PC-3 (cell line): ENCODE measurements around the gene TMEM87B. TPM values are rescaled to one million over a fixed set of nuclear protein-coding genes. Genes with fewer than 3 reads are reported as not detected.

Experiments
- ATAC-seq: fragments of 200-7000 bp; cut with Tn5 transposase; 2 replicates; pipeline ENCODE4 v1.9.1; 2020; ENCODE audit warnings: mild to moderate bottlenecking, moderate library complexity
- BruUV-seq: library from RNA; stranded (reverse); fragments of 400-500 nt; replicated peaks from 2 replicates; lab custom pipeline; 2021; lab: Mats Ljungman, UMichigan
- CTCF ChIA-PET: fragments of 300-600 bp; sonication (Branson Sonifier 250); formaldehyde crosslinking; loops from one replicate; lab custom pipeline; 2022; ENCODE audit warnings: antibody characterized with exemption; lab: Charles Lee
- POLR2A ChIA-PET: fragments of 300-600 bp; sonication (Branson Sonifier 250); formaldehyde crosslinking; loops from one replicate; lab custom pipeline; 2022; ENCODE audit warnings: antibody characterized with exemption; ENCODE audit not compliant: unreplicated experiment; lab: Charles Lee
- DNase-seq: peaks from one replicate; pipeline ENCODE4 v3.0.0-alpha.2; 2015
- H2AFZ ChIP-seq: fragments of 300-600 bp; sonication (generic); 2 replicates; pipeline ENCODE4 v1.6.0; 2016; ENCODE audit warnings: antibody characterized with exemption, low read length
- H3F3A ChIP-seq: fragments of 300-600 bp; sonication (generic); one replicate; pipeline ENCODE4 v1.6.0; 2017; ENCODE audit warnings: antibody characterized with exemption, low read length, control low read depth, mild to moderate bottlenecking; ENCODE audit not compliant: unreplicated experiment
- H3K27ac ChIP-seq: fragments of 300-600 bp; sonication (generic); 2 replicates; pipeline ENCODE4 v1.5.1; 2016; ENCODE audit warnings: mild to moderate bottlenecking, low read length
- H3K27me3 ChIP-seq: fragments of 300-600 bp; sonication (generic); 2 replicates; pipeline ENCODE4 v1.6.1; 2016; ENCODE audit warnings: low read length, mixed read lengths
- H3K36me3 ChIP-seq: fragments of 300-600 bp; sonication (generic); 2 replicates; pipeline ENCODE4 v1.6.1; 2016; ENCODE audit warnings: low read depth, mixed run types, low read length, mixed read lengths
- H3K4me1 ChIP-seq: fragments of 300-600 bp; sonication (generic); 2 replicates; pipeline ENCODE4 v1.5.1; 2016; ENCODE audit warnings: low read length; ENCODE audit not compliant: insufficient read depth
- H3K4me2 ChIP-seq: fragments of 300-600 bp; sonication (generic); 2 replicates; pipeline ENCODE4 v1.6.0; 2016; ENCODE audit warnings: low read length
- H3K4me3 ChIP-seq: fragments of 300-600 bp; sonication (generic); 2 replicates; pipeline ENCODE4 v1.5.1; 2016; ENCODE audit warnings: mild to moderate bottlenecking, low read length, mixed read lengths
- H3K79me2 ChIP-seq: fragments of 300-600 bp; sonication (generic); 2 replicates; pipeline ENCODE4 v1.6.1; 2017; ENCODE audit warnings: low read length, mixed read lengths
- H3K9ac ChIP-seq: fragments of 300-600 bp; sonication (generic); 2 replicates; pipeline ENCODE4 v1.6.0; 2016; ENCODE audit warnings: mild to moderate bottlenecking, low read length
- H3K9me2 ChIP-seq: fragments of 300-600 bp; sonication (generic); replicated peaks from 2 replicates; pipeline ENCODE4 v1.6.1; 2016; ENCODE audit warnings: mixed run types, low read length, mixed read lengths
- H3K9me3 ChIP-seq: fragments of 300-600 bp; sonication (generic); 2 replicates; pipeline ENCODE4 v1.6.1; 2016; ENCODE audit warnings: low read length, mixed read lengths
- H4K20me1 ChIP-seq: fragments of 300-600 bp; sonication (generic); 2 replicates; pipeline ENCODE4 v1.6.1; 2016; ENCODE audit warnings: low read length, mixed read lengths
- CTCF ChIP-seq: fragments of 300-600 bp; sonication (generic); conservative IDR thresholded peaks from 2 replicates; pipeline ENCODE4 v1.5.1; 2017; ENCODE audit warnings: antibody characterized with exemption, low read depth, mild to moderate bottlenecking, low read length
- EZH2 ChIP-seq: fragments of 300-600 bp; sonication (generic); IDR thresholded peaks from one replicate; pipeline ENCODE4 v1.6.1; 2017; ENCODE audit warnings: antibody characterized with exemption, mild to moderate bottlenecking, low read length; ENCODE audit not compliant: unreplicated experiment
- EZH2phosphoT487 ChIP-seq: fragments of 300-600 bp; sonication (generic); IDR thresholded peaks from 2 replicates; pipeline ENCODE4 v1.6.1; 2018; ENCODE audit warnings: mild to moderate bottlenecking, antibody characterized with exemption, low read length, borderline replicate concordance
- intact Hi-C: fragments of 100-400 bp; cut with micrococcal nuclease; formaldehyde crosslinking; loops from 2 replicates; pipeline ENCODE4 v1.9.0; 2023
- total RNA-seq: library from RNA; depleted of rRNA; stranded (reverse); fragments of >200 nt; gene quantifications from 2 replicates; pipeline ENCODE4 v1.2.3, GENCODE V29; 2014

The TMEM87B gene
- total RNA-seq, 1 experiment from 2014 or later, result 11.2 TPM

GRCh38 chr2:112010751-112011150 is 44.3 kb upstream of the TMEM87B start:
- peaks cover 26% of the 10 kb centered on the region for H3K4me1 ChIP-seq
- no TSS peak for BruUV-seq
- peak overlapping the region; percentile 30; the same call in 1 of the 2 replicates for H3K4me2 ChIP-seq
- peak; percentile 45 for DNase-seq
- no peak for TF ChIP-seq CTCF
- no peaks in the 10 kb centered on the region for H3K9me3 ChIP-seq
- no peak overlapping the region for H3K4me3 ChIP-seq
- no peaks in the 10 kb centered on the region for H3K27me3 ChIP-seq
- ChIA-PET POLR2A (no interaction called here), CTCF (no interaction called here)
- no peaks in the 10 kb centered on the region for H3K36me3 ChIP-seq
- no peaks in the 10 kb centered on the region for H4K20me1 ChIP-seq
- no peak for ATAC-seq
- intact Hi-C loops, result no loop called here
- H3F3A ChIP-seq, result no peaks in the 10 kb centered on the region
- H3K79me2 ChIP-seq, result no peaks in the 10 kb centered on the region
- H3K9me2 ChIP-seq, result no peaks in the 10 kb centered on the region
- H3K27ac ChIP-seq, result no peak overlapping the region
- H3K9ac ChIP-seq, result no peak overlapping the region
- no peak overlapping the region for H2AFZ ChIP-seq

GRCh38 chr2:112012556-112012955 is 42.5 kb upstream of the TMEM87B start:
- ChIA-PET CTCF (no interaction called here), POLR2A (no interaction called here)
- no peaks in the 10 kb centered on the region for H3K9me2 ChIP-seq
- DNase-seq (no peak), ATAC-seq (no peak)
- intact Hi-C loops, result no loop called here
- no peak overlapping the region for H3K9ac ChIP-seq
- TF ChIP-seq EZH2phosphoT487, result no peak
- TF ChIP-seq CTCF, result no peak
- TF ChIP-seq EZH2, result no peak
- no peak overlapping the region for H3K27ac ChIP-seq
- no peaks in the 10 kb centered on the region for H3K79me2 ChIP-seq
- H3K4me2 ChIP-seq, result no peak overlapping the region
- BruUV-seq, result no TSS peak
- no peaks in the 10 kb centered on the region for H3K36me3 ChIP-seq
- H3K27me3 ChIP-seq, result no peaks in the 10 kb centered on the region
- peaks cover 23% of the 10 kb centered on the region for H3K4me1 ChIP-seq
- no peak overlapping the region for H2AFZ ChIP-seq
- no peak overlapping the region for H3K4me3 ChIP-seq
- H3F3A ChIP-seq, result no peaks in the 10 kb centered on the region
- H3K9me3 ChIP-seq, result no peaks in the 10 kb centered on the region
- H4K20me1 ChIP-seq, result no peaks in the 10 kb centered on the region

GRCh38 chr2:112018846-112019245 is 36.2 kb upstream of the TMEM87B start:
- BruUV-seq, result no TSS peak
- Histone ChIP-seq H3F3A (no peaks in the 10 kb centered on the region), H3K9me3 (no peaks in the 10 kb centered on the region), H3K27ac (no peak overlapping the region), H3K4me2 (no peak overlapping the region), H3K4me3 (no peak overlapping the region), H3K4me1 (peaks cover 38% of the 10 kb centered on the region), H3K9ac (no peak overlapping the region), H3K9me2 (no peaks in the 10 kb centered on the region), H2AFZ (no peak overlapping the region), H4K20me1 (no peaks in the 10 kb centered on the region), H3K27me3 (no peaks in the 10 kb centered on the region), H3K79me2 (no peaks in the 10 kb centered on the region), H3K36me3 (no peaks in the 10 kb centered on the region)
- no peak for ATAC-seq
- TF ChIP-seq EZH2phosphoT487, result no peak
- no peak for TF ChIP-seq CTCF
- no peak for TF ChIP-seq EZH2
- ChIA-PET CTCF (interaction anchor here (0.9 kb wide), 1 partner anchor 14 kb away, joined by 4 read pairs; no protein-coding TSS in a partner anchor), POLR2A (no interaction called here)
- intact Hi-C loops, result no loop called here
- no peak for DNase-seq
